Endothelial cell of hepatic sinusoid (primary cell): ENCODE results near the gene LIN9.
"Not testable (repeated sequence)": the region's sequence is repeated elsewhere in the genome, so short reads cannot be mapped to it uniquely, and the experiment has no call there.

Experiments
- in situ Hi-C: cut with HindIII; loops from 2 replicates; pipeline ENCODE4 v1.10.0; 2017; ENCODE audit warnings: low sequenced_read_pairs

The LIN9 gene

DNA sequence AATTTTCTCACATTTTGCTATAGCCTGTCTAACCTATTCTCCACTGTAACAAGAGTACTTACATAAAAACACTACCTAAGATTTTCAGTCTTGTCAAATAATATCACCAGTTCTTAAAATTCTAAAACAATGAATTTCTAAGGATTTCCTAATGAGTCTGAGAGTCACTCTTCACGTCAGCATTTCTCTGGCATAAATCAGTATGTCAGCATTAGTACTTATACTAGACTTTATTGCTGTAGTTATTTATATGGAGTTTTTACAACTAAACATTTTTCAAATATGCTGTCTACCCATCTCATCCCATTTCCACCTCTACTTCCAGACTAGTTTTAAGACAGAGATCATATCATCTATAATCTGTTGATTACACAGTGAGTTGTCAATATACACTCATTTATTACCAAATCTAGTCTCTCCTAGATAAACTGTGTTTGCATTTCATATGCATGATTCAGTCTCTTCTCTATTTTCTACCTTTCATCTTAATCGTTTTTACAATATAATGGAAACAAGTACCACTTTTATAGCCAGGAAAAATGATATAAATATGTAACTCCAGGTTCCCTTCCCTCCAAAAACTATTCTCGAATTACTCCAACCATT is 32.8 kb downstream of the LIN9 start:
- in situ Hi-C loops, result no loop called here

GRCh38 chr1:226274138-226274537 is 34.8 kb downstream of the LIN9 start:
- in situ Hi-C loops, result no loop called here

- in situ Hi-C loops, result not testable (repeated sequence)
Observed at GRCh38 chr1:226272233-226272902, 36.6 kb downstream of the LIN9 start.

- in situ Hi-C loops, result loop anchor here (5.0 kb wide), 1 partner anchor 34 kb away; no protein-coding TSS in a partner anchor
Observed at GRCh38 chr1:226268421-226269124, 40.4 kb downstream of the LIN9 start.

GRCh38 chr1:226261818-226262217 is 47.1 kb downstream of the LIN9 start:
- in situ Hi-C loops, result no loop called here

DNA sequence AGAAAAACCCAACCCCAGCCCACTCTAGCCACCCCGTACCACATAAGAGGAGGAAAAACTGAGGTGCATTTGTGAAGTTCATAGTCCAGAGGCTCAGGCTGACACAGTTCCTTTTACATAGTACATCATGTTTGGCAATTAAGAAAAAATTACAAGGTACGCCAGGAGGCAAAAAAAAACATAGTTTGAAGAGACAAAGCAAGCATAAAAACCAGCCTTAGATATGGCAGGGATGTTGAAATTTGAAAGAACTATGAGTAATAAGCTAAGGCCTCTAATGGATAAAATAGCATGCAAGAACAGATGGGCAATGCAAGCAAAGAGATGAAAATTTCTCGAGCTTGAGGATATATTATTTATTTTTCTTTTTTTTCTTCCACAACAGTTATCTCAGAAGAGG is 53.6 kb downstream of the LIN9 start:
- in situ Hi-C loops, result no loop called here

GRCh38 chr1:226253933-226254332 is 55.0 kb downstream of the LIN9 start:
- in situ Hi-C loops, result no loop called here

DNA sequence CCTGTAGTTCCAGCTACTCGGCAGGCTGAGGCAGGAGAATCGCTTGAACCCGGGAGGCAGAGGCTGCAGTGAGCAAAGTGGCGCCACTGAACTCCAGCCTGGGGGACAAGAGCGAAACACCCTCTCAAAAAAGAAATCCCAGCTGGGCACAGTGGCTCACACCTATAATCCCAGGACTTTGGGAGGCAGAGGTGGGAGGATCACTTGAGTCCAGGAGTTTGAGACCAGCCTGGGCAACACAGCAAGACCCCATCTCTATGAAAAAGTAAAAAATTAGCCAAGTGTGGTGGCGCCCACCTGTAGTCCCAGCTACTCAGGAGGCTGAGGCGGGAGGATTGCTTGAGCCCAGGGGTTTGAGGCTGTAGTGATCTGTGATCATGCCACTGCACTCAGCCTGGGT is 56.1 kb downstream of the LIN9 start:
- in situ Hi-C loops, result not testable (repeated sequence)

GRCh38 chr1:226250511-226250910 is 58.5 kb downstream of the LIN9 start:
- in situ Hi-C loops, result no loop called here

DNA sequence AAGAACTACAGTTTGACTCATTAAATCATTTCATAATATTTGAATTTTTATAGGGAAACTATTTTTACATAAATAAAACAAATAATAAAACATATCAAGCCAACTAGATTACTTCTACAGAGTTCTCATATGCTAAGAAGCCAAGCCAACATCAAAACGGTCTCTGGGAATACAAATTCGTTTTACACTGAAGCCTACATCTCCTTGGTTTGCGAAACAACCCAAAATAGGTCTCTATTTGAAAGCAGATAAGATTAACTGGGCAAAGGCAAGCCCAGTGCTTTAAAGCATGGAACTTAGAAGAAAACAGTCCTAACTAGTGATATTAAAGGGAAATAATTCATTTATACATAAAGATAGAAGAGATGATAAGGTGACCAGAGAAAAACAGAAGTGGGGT is 60.2 kb downstream of the LIN9 start:
- in situ Hi-C loops, result no loop called here

DNA sequence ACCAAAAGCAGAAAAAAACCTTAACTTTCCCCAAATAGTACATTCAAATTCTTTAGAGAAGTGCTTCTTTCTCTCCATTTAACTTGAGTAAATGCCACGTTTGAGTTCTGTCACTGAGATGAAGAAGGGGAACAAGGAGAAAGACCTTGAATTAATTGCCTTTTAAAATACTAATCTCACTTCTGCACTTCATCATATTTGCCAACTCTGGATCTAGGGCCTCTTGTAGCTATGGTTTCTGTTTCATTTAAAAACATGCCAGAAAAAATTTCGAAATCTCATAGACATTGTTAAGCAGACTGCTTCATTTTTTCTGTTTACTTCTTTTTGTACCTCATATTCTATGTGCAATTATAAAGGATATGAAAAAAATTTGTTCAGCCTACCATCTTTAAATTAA is 60.9 kb downstream of the LIN9 start:
- in situ Hi-C loops, result no loop called here

DNA sequence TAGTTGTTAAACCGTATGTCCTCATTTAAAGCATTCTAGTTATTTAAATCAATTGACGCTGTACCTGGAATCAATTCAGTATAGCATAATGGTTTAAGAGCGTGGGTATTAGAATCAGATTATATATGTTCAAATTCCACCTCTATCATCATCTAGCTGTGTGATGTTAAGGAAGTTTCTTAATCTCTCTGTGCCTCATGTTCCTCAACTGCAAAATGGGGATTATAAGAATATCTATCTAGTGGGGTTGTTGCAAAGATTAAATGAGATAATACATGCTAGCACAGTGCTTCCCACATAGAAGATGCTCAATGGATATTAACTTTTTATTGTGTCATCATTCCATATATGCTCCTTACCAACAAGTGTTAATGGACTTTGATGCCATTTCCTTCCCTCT is 69.5 kb downstream of the LIN9 start:
- in situ Hi-C loops, result no loop called here

DNA sequence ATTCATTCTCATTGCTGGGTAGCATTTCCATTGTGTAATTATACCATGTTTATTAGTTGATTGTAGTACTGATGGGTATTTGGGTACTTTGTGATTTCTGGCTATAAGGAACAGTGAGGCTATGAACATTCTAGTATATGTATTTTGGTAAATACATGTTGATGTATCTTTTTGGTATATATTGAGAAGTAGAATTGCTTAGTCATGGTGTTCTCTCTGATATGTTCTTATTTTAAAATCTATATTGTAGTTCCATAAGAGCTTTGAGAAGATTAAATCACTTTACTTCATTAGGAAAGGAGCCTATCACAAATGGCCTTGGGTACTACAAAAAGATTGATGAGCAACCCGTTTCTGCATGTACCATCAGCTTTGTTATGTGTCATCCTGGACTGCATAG is 72.1 kb downstream of the LIN9 start:
- in situ Hi-C loops, result no loop called here

DNA sequence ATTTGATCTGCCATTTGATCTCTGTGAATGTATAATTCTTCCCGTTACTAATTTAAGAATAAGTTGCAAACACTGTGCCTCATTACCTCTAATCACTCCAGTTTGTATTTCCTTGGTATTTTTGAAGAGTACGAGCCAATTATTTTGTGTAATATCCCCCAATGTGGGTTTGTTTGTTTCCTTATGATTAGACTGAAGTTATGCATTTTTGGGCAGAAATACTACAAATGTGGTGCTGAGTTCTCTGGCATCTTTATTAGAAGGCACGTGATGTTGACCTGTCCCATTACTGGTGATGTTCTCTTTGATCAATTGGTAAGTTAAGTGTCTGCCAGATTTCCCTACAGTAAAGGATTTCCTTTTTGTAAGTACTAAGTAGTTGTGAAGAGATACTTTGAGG is 75.2 kb downstream of the LIN9 start:
- in situ Hi-C loops, result no loop called here

- in situ Hi-C loops, result no loop called here
Observed at GRCh38 chr1:226233293-226233692, 75.7 kb downstream of the LIN9 start.

DNA sequence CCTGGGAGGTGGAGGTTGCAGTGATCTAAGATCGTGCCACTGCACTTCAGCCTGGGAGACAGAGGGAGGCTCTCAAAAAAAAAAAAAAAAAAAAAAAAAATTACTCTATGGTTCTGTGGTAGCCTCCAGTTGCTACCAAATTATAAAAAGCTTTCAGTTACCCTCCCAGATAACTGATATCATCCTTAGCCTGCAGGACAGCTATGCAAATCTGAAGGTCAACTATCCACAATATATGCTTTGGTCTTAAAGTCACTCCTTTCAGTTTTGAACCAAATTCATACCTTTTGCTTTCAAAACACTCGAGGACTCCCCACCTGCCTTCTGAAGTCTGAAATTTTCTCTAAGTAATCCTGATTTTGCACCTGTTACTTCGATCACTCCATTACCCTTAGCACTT is 82.4 kb downstream of the LIN9 start:
- in situ Hi-C loops, result no loop called here

GRCh38 chr1:226223786-226224244 is 85.1 kb downstream of the LIN9 start:
- in situ Hi-C loops, result no loop called here

- in situ Hi-C loops, result no loop called here
Observed at GRCh38 chr1:226223157-226223785, 85.7 kb downstream of the LIN9 start, which contains the start of gene MIXL1. MIXL1 (plus strand) TSS chr1:226223664; CDS start chr1:226223682, 18 bp downstream.

GRCh38 chr1:226222686-226223085 is 86.3 kb downstream of the LIN9 start:
- in situ Hi-C loops, result no loop called here

DNA sequence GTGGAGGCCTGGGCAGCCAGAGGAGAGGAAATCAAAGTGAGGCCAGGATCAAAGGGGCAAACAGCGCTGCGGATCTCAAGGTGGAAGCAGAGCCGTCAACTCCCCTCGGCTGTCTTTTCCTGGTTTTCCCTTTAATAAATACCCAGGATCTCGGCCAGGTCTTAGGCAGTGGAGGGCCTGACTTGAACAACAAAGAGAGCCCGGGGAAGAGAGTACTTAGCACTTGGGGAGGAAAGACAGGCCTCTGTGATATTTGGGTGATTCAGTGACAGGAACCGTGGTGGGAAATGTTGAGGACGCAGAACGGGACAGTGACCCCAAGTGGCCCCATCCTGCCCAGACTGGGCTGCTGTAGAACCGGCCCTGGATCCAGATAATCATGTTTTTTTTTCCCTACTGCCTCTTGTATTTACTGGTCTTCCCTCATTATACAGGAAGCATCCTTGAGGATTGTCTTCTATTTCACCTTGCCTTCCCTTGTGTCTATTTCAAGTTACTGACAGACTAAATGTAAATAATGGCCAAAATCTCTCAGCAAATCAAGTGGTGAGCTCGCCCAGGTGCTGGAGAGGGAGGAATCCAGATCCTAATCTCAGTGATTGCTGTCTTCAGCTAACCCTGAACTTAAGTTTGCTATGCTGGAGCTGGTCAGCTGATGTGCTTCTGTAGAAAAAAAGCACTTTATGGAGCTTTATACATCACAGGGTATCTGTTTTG is 88.3 kb downstream of the LIN9 start:
- in situ Hi-C loops, result no loop called here

GRCh38 chr1:226217273-226217672 is 91.7 kb downstream of the LIN9 start:
- in situ Hi-C loops, result no loop called here
